Measurements from ENCODE around the gene ATP1B4. TPM values are rescaled to one million over a fixed set of nuclear protein-coding genes. Genes with fewer than 3 reads are reported as not detected.

ATP1B4 gene
- total RNA-seq (not detected), polyA plus RNA-seq (not detected)
- long read RNA-seq, donor 1, partial matches to known transcripts = 0 of 1 reads
- long read RNA-seq, donor 1, other reads (novel, unspliced or antisense) = 0 of 1 reads
- long read RNA-seq, donor 2 = 0 reads
- long read RNA-seq, donor 3 = 0 reads
- long read RNA-seq, donor 4 = 0 reads
- long read RNA-seq, donor 5 = 0 reads
- long read RNA-seq, donor 6 = 0 reads
- long read RNA-seq, donor 7 = 0 reads
- long read RNA-seq, donor 8 = 0 reads
- long read RNA-seq, donor 9 = 0 reads
- long read RNA-seq, donor 10 = 0 reads

DNA sequence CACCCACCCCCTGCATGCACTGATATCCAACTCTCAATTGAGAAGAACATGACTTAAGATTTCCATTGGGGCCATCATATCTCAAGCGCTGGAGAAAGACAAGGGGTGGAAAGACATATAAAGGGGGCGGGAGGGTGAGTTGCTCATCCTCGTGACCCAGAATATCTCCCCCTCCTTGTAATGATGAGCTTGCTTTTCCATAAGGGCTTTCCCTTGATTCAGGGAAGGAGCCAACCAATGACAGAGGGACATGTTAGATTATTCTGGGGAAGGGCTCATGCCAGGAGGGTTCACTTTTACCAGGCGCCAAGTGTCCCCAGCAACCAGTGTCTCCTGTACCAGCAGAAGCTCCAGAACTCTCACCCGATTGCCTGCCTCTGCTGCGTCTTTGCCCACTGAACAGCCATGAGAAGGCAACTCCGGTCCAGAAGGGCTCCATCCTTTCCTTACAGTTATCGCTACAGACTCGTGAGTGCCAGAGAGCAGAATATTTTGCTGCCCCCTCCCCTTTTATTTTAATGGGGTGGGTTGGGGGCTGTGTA, at the start of gene ATP1B4:
Gene ATP1B4, plus strand, starts transcription at position 326 of the 542 bp plus-strand sequence. Its CDS starts 80 bp downstream, at position 406.
- no peaks in the 10 kb centered on the region for H3K36me3 ChIP-seq (replicated peaks in 1 of 2)
- no peak for DNase-seq
- no peaks in the 10 kb centered on the region for H3K4me1 ChIP-seq (replicated peaks in 1 of 2)
- TF ChIP-seq POLR2A (IDR thresholded peaks at IDR 0.05) = no peak
- TF ChIP-seq, protein P1, sequence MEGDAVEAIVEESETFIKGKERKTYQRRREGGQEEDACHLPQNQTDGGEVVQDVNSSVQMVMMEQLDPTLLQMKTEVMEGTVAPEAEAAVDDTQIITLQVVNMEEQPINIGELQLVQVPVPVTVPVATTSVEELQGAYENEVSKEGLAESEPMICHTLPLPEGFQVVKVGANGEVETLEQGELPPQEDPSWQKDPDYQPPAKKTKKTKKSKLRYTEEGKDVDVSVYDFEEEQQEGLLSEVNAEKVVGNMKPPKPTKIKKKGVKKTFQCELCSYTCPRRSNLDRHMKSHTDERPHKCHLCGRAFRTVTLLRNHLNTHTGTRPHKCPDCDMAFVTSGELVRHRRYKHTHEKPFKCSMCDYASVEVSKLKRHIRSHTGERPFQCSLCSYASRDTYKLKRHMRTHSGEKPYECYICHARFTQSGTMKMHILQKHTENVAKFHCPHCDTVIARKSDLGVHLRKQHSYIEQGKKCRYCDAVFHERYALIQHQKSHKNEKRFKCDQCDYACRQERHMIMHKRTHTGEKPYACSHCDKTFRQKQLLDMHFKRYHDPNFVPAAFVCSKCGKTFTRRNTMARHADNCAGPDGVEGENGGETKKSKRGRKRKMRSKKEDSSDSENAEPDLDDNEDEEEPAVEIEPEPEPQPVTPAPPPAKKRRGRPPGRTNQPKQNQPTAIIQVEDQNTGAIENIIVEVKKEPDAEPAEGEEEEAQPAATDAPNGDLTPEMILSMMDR (IDR thresholded peaks at IDR 0.05) = no peak
- intact Hi-C loops (cut with DNase I) = no loop called here
- no peaks in the 10 kb centered on the region for H3K9me3 ChIP-seq (replicated peaks in 1 of 3)
- H3K27ac ChIP-seq = no peak within 1 kb of the TSS
- no peak within 1 kb of the TSS for H3K4me3 ChIP-seq
- 75 to 89% (median 79%) methylated on average over 9 of the region's 9 CpGs for WGBS, 4 donors
- peaks cover 16% of the 10 kb centered on the region for H3K27me3 ChIP-seq

DNA sequence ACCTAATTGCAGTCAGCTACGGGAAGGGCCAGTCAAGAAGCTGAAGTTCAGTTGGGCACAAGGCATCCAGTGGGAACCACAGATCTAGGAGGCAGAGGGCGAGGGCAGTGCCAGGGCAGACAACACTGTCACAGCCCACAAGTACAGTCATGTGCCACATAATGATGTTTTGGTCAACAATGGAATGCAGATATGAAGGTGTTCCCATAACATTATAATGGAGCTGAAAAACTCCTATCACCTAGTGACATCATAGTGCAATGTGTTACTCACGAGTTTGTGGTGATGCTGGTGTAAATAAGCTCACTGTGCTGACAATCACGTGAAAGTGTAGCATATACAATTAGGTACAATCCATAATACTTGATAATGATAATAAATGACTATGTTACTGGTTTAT, 46.1 kb upstream of the ATP1B4 start:
- WGBS, 4 donors = 31 to 46% (median 40%) methylated on average over 3 to 4 of the region's 4 CpGs
- Histone ChIP-seq H3K9me3 (replicated peaks in 1 of 3) (no peaks in the 10 kb centered on the region), H3K36me3 (replicated peaks in 1 of 2) (no peaks in the 10 kb centered on the region), H3K27ac (no peak overlapping the region), H3K4me1 (replicated peaks in 1 of 2) (no peaks in the 10 kb centered on the region), H3K27me3 (peaks cover 29% of the 10 kb centered on the region), H3K4me3 (no peak overlapping the region)
- TF ChIP-seq, protein P1 (IDR thresholded peaks at IDR 0.05) = no peak
- TF ChIP-seq POLR2A (IDR thresholded peaks at IDR 0.05) = no peak
- DNase-seq = no peak
- intact Hi-C loops (cut with DNase I) = no loop called here

DNA sequence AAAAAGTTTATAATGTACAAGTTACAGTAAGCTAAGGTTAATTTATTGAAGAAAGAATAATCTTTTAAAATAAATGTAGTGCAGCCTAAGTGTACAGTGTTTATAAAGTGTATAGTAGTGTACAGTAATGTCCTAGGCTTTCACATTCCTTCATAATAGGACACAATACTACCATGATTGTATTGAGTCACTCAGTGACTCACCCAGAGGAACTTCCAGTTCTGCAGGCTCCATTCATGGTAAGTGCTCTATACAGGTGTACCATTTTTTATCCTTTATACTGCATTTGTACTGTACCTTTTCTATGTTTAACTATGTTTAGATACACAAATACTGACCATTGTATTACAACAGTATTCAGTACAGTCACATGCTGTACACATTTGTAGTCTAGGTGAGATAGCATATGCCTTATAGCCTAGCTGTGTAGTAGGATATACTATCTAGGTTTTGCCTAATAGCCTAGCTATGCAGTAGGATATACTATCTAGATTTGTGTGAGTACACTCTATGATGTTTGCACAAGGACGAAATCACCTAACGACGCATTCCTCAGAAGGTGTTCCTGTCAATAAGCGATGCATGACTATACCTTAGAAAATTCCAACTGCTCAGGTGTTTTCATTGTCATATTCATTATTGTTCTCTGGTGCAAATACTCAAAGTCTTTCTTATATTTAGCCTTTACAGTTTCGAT, 45.2 kb upstream of the ATP1B4 start:
- Histone ChIP-seq H3K36me3 (replicated peaks in 1 of 2) (no peaks in the 10 kb centered on the region), H3K4me1 (replicated peaks in 1 of 2) (no peaks in the 10 kb centered on the region), H3K9me3 (replicated peaks in 1 of 3) (no peaks in the 10 kb centered on the region), H3K27ac (no peak overlapping the region), H3K4me3 (no peak overlapping the region), H3K27me3 (peaks cover 25% of the 10 kb centered on the region)
- TF ChIP-seq POLR2A (IDR thresholded peaks at IDR 0.05) = no peak
- TF ChIP-seq, protein P1 (IDR thresholded peaks at IDR 0.05) = no peak
- no peak for DNase-seq
- intact Hi-C loops (cut with DNase I) = no loop called here
- 65 to 81% (median 72%) methylated on average over 5 of the region's 5 CpGs for WGBS, 4 donors

DNA sequence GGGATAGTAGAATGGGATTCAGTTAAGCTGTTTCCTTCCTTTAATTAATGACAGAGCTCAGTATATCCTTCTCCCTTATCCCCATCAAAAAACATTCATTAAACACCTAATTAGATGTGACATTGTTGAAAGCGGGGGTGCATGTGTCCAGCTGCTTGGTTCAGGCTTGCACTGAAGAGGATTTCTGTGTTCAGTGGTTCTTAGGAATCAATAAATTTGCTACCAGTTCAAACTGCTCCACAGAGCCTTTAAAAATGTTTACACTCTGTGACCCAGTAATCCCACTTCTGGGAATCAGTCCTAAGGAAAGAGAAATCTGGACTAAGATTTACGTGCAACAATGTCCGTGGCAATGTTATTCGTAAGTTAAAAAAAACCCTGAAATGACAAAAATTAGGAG, 43.5 kb upstream of the ATP1B4 start:
- Histone ChIP-seq H3K4me3 (no peak overlapping the region), H3K27me3 (peaks cover 29% of the 10 kb centered on the region), H3K36me3 (replicated peaks in 1 of 2) (no peaks in the 10 kb centered on the region), H3K27ac (no peak overlapping the region), H3K4me1 (replicated peaks in 1 of 2) (no peaks in the 10 kb centered on the region), H3K9me3 (replicated peaks in 1 of 3) (no peaks in the 10 kb centered on the region)
- DNase-seq = no peak
- 45 to 55% (median 46%) methylated on average over 4 of the region's 4 CpGs for WGBS, 4 donors
- TF ChIP-seq POLR2A (IDR thresholded peaks at IDR 0.05) = no peak
- TF ChIP-seq, protein P1 (IDR thresholded peaks at IDR 0.05) = no peak
- intact Hi-C loops (cut with DNase I) = no loop called here

Measured in adrenal gland (tissue), 19 donors.